Activated CD4-positive, alpha-beta T cell treated with anti-CD3 and anti-CD28 coated beads, Interleukin-2, amount 50 U/mL, for 24 hours (primary cell): ENCODE results near the gene OPHN1.
"Not testable (repeated sequence)": the region's sequence is repeated elsewhere in the genome, so short reads cannot be mapped to it uniquely, and the experiment has no call there.

Experiments used
- DNase-seq, 2 donors: peaks; one replicate each; pipeline ENCODE4 v3.0.0-alpha.2; 2020; ENCODE audit warnings: low read depth in 1 of 2, low spot score in 1 of 2

OPHN1 gene

DNA sequence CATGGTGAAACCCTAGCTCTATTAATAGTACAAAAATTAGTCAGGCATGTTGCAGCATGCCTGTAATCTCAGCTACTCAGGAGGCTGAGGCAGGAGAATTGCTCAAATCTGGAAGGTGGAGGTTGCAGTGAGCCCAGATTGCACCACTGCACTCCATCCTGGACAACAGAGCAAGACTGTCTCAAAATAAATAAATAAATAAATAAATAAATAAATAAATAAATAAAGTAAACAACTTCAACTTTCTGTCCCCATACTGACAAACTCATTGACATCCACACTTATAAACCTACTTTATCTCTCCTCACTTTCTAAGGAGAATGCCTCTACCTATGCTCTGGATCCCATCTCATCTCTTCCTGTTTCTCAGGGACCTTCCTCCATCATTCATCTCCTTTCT is 354.5 kb downstream of the OPHN1 start:
- DNase-seq, result not testable (repeated sequence)

DNA sequence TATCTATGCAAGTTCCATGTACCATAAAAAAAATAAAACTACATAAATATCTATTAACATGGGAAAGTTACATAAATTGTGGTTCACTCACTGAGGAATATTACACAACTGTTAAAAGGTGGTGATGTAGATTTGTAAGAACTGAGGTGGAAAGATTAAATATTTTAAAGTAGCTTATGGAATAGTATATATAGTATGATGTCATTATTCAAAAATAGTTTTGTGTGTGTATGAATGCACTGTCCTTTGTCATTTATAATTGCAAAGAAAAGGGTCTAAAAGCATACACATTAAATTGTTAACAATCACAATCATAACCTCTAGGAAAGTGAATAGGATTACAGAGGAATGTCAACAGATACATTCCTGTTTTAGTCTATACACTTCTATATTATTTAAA is 355.9 kb downstream of the OPHN1 start:
- no peak for DNase-seq

DNA sequence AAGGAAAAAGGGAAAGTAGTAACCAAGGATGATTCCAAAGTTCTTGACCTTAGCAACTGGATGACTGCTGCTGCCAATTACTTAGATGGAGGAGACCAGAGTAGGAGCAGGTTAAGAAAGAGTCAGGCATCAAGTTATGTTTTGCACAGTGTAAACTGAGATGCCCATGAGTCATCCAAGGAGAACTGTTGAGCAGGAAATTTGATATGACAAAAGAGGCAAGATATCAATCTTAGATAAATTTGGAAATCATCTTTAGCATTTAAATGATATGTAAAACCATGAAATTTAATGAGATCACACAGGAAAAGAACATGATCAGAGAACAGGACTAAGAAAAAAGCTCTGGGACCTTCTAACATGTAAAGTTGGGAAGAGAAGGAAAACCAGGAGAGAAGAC is 361.3 kb downstream of the OPHN1 start:
- no peak for DNase-seq

DNA sequence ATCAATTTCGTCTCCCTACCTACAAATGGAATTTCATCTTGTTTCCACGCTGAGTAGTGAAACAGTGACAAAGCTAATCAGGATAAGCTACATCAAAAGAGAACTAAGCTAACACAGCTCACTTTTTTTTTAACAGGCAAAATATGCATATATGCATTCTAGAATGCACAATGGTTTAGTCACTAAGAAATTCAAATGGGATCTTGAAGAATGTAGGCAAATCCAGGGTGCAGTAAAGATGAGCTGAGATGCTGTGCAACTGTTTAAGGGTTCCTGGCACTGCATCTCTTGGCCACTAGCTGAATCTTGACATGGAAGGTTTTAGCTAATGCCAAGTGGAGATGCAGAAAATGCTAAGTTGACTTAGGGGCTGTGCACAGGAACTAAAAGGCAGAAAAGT is 363.2 kb downstream of the OPHN1 start:
- not testable (repeated sequence) for DNase-seq

DNA sequence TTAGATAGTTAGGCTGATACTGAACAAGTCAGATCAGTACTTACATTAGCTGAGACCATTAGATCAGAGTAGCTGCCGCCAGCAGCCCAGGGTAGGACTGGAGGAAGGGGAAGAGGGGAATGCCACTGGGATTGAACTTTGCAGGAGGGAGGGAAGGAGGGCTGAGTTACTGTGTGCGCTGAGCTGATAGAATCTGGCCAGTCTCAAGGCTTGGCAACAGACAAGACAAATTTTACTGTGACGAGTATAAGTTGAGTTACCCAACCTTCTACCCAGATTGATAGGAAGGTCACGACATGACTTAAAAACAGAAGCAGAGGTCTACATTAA is 372.1 kb downstream of the OPHN1 start:
- DNase-seq, result no peak

DNA sequence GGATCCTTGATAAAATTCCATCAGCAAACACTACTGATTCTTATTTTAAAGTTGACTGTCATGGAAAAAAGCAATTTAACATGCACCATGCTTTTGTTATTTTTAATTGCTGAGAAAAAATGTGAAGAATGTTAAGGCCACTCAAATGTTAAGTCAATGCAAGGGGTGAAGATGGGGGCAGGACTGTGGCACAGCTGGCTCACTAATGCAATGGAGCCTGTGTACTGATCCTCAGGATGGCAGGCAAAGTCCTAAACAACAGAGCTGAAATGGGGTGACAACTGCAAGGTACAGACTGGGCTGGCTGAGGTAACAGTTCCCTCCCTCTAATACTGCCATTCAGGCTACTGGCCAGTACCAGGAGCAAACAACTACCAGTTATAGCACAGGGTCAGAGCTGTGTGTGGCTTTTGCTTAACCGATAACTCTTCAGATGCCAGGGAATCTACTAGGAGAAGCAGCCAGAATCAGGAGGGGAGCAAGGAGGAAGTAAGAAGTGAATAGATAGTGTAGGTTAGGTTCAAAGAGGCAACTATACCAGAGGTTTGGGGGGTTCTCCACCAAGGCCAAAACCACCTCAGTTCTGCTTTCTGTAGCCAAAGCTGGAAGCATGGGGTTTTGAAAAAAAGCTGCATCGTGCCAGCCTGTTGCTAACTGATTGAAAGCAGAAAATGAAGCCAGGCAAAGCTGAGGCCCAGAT is 372.6 kb downstream of the OPHN1 start:
- no peak for DNase-seq

DNA sequence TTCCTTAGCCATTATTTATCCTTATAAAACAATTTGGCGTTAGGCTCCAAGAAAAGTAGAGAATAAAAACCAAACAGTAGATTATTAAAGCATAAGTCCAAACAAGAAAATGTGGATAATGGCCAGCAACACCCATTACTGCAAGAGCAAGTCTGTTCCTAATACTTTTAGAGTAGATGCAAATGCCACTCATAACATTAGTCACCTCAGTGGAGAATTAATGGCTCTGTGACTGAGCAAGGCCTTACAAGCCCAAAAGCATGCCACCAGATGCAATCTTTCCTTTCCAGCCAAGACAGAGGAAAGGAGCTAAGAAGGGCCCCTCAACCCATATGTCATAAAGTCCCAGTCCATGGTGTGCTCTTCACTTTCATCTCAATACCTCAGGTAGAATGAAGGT is 373.8 kb downstream of the OPHN1 start:
- DNase-seq, result no peak

DNA sequence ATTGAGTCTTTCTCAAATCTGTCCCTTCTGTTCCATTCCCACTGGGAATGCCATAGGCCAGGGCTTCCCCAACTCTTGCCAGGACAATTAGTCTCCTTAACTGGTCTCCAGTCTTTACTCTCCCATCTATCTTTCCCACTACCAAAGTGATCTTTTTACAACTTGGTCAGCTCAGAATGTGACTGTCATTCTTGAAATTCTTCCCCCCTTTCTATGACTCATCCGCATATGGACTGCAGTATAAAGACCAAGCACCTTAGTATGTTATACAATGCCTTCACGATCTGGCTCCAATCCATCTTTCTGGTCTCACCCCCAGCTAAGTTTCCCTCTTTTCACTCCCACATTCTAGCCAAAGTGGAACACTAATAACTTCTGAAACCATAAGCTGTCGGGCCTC is 383.8 kb downstream of the OPHN1 start:
- no peak for DNase-seq

DNA sequence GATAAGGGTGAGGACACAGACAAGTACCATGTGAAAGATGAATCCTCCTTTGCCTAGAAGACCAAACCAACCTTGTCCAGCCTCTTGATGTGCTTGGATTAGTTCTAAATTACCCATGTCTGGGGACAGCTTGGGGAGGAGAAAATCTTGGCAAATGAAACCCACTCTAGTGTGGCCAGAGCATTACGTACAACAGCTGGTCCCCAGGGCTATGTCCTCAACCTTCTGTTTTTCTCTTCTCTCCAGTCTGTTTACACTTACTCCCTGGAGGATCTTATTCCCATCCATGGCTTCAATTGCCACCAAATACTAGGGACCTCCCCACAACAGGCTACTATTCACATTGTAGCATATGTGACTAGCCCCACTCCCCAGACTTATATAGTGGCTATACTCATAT is 384.5 kb downstream of the OPHN1 start:
- no peak for DNase-seq

DNA sequence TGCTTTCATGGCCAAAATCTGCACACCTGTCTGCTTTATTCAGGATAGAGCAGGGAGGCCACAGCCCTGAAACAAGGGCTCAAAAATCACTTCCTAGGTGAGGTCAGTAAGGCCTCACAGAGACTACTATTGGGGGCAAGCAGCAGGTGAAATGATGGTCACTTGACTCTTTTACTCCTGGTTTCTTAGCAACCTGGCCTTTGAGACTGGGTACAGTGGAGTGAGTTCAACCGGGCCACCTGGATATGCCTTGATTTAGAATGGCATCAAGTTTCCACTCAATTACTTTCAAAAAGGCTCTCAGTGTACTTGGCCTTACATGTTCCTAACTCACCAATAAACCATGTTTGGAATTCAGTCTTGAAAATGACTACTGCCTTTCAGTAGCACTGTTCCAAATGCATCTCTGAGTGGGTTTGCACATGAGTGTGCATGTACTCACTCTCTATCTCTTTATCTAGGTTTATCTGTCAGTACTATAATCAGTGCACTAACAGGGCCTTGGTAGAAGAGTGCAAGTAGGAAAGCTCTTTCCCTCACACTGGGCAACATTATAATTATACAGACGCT is 388.2 kb downstream of the OPHN1 start:
- DNase-seq, result no peak

DNA sequence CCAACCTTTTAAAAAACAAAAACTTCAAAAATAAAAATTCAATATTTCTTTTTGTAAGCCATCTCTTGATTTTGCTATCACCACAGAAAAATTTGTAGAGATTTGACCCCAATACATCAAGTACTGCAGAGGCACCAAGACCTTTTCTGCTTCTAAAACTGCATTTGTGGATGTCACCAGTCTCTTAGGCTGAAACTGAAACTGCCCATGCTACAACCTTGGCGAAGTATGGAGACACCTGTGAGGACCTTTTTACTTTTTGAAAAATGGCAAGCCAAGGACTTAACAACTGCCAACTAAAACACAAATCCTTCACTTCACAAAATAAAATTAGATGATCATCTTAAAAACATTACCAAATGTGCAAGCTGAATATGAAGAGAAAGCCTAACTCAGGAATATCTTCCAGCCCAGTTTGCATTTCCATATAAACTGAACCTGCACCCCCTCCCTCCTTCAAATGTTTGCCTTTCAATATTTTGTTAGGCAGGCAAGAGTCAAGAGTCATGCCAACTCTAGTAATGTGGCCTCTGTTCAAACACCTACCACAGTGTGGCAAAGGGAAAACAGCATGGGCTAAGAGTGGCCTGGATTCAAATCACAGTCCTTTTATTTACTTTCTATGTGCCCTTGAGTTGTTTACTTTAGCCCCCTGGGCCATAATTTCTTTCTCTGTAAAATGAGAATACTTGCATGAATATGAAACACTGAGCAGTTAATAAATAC is 389.4 kb downstream of the OPHN1 start:
- no peak for DNase-seq

DNA sequence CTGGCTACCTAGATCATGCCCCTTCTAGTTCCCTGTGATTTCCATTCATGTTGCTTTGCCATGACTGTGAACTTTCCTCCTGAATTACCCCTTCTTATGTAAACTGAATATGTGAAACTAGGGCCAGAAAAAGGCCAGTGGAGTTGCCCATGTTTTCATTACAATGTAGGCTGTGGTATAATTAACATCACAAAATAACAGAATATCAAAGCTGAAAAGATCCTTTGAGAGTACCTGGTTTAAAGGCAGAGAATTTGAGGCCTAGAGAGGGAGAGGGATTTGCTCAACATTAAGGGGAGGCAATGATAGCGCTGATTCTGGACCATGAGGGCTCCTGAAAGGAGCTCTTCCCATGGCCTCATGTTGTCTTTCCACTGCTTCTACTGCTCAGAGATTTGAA is 392.2 kb downstream of the OPHN1 start:
- no peak for DNase-seq

DNA sequence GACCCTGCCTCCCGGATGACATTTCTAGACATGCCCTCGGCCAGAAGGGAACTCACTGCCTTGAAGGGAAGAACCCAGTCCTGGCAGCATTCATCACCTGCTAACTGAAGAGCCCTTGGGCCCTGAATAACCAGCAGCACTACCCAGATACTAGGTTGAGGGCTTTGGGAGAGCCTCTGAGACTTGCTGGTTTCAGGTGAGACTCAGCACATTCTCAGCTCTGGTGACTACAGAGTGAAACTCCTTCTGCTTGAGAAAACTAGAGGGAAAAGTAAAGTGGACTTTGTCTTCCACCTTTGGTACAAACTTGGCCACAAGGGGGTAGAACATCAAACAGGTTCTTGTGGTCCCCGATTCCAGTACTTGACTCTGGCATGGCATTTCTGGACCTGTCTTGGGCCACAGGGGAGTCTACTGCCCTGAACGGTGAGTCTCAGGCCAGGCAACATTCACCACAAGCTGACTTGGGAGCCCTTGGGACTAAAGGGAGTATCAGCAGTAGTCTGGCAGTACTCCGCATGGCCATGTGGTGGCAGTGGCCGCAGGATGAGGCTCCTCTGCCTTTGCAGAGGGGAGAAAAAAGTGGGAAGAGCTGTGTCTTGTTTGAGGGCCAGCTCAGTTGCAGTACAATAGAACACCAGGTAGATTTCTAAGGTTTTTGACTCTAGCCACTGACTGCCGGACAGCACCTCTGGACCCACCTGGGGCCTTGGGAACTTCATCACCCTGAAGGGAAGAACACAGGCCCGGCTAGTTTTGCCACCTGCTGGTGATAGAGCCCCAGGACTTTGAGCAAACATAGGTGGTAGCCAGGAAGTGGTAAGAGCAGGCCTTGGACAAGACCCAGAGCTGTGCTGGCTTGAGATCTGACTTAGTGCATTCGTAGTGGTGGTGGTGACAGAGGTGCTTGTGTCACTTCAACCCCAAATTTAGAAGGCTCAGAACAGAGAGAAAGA is 414.8 kb downstream of the OPHN1 start:
- DNase-seq, result no peak

DNA sequence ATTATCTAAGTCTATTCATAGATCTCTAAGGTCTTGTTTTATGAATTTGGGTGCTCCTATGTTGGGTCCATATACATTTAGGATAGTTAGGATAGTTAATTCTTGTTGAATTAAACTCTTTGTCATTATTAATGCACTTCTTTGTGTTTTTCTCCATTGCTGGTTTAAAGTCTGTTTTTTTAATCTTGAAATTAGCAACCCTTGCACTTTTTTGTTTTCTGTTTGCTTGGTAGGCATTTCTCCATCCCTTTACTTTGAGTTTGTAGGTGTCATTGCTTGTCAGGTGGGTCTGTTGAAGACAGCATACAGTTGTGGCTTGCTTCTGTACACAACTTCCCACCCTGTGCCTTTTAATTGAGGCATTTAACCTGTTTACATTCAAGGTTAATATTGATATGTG is 434.8 kb downstream of the OPHN1 start:
- DNase-seq, result no peak
